B cell (primary cell): Measurements from ENCODE around the gene VWA3B.

Experiments used
- CTCF ChIP-seq: fragments of 200-600 bp; IDR thresholded peaks from one replicate; pipeline ENCODE4 v1.8.0; 2022; ENCODE audit warnings: antibody characterized with exemption, mild to moderate bottlenecking
- EZH2 ChIP-seq: IDR thresholded peaks from 2 replicates; pipeline ENCODE4 v1.6.1; 2012; ENCODE audit warnings: borderline replicate concordance, low read depth, mild to moderate bottlenecking, moderate library complexity, low read length; ENCODE audit not compliant: insufficient read depth, poor library complexity, severe bottlenecking

- TF ChIP-seq CTCF (no peak), EZH2 (no peak)
These were observed 114.6 kb downstream of the VWA3B start for GRCh38 chr2:98201576-98201975.
